ENCODE measurements around the gene LPCAT3.

LPCAT3 gene

GRCh38 chr12:6936194-6936635 lies 82.1 kb downstream of the LPCAT3 start:
- H2AFZ ChIP-seq: no peak overlapping the region
- no peaks in the 10 kb centered on the region for H3K27me3 ChIP-seq (ENCODE audit: control insufficient read depth, insufficient read depth, low read length)
- peaks cover 7% of the 10 kb centered on the region for H3K79me2 ChIP-seq
- no peaks in the 10 kb centered on the region for H3K36me3 ChIP-seq (ENCODE audit: control insufficient read depth, insufficient read depth, low read length)
- H3K9me3 ChIP-seq (ENCODE audit: control insufficient read depth, low read length): no peaks in the 10 kb centered on the region
- H3K27ac ChIP-seq: no peak overlapping the region
- H3K9ac ChIP-seq: no peak overlapping the region
- no peak overlapping the region for H3K4me2 ChIP-seq (ENCODE audit: low read length)
- TF ChIP-seq CTCF (IDR thresholded peaks at IDR 0.05): no peak
- H3K4me3 ChIP-seq (ENCODE audit: low read depth, low read length): no peak overlapping the region
- peaks cover 24% of the 10 kb centered on the region for H3K4me1 ChIP-seq

DNA sequence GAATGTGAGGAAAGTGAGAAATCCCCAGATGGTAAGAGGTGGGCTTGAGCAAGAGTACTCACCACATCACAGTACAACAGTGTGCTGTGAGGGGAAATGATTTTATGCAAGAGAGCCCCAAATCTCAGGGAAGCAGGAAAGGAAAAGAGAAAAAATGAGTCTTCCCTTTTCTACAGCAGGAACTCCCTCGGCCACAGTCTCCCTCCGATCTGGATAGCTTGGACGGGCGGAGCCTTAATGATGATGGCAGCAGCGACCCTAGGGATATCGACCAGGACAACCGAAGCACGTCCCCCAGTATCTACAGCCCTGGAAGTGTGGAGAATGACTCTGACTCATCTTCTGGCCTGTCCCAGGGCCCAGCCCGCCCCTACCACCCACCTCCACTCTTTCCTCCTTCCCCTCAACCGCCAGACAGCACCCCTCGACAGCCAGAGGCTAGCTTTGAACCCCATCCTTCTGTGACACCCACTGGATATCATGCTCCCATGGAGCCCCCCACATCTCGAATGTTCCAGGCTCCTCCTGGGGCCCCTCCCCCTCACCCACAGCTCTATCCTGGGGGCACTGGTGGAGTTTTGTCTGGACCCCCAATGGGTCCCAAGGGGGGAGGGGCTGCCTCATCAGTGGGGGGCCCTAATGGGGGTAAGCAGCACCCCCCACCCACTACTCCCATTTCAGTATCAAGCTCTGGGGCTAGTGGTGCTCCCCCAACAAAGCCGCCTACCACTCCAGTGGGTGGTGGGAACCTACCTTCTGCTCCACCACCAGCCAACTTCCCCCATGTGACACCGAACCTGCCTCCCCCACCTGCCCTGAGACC lies 82.7 kb downstream of the LPCAT3 start:
- Histone ChIP-seq H3K9me3 (ENCODE audit: control insufficient read depth, low read length) (no peaks in the 10 kb centered on the region), H3K27me3 (ENCODE audit: control insufficient read depth, insufficient read depth, low read length) (no peaks in the 10 kb centered on the region), H3K9ac (no peak overlapping the region), H3K4me2 (ENCODE audit: low read length) (no peak overlapping the region), H3K27ac (no peak overlapping the region), H2AFZ (no peak overlapping the region), H3K36me3 (ENCODE audit: control insufficient read depth, insufficient read depth, low read length) (no peaks in the 10 kb centered on the region), H3K4me3 (ENCODE audit: low read depth, low read length) (no peak overlapping the region), H3K79me2 (peaks cover 10% of the 10 kb centered on the region), H3K4me1 (peaks cover 24% of the 10 kb centered on the region)
- no peak for TF ChIP-seq CTCF (IDR thresholded peaks at IDR 0.05)

- no peak overlapping the region for H3K9ac ChIP-seq
- H3K27me3 ChIP-seq (ENCODE audit: control insufficient read depth, insufficient read depth, low read length): no peaks in the 10 kb centered on the region
- no peak overlapping the region for H2AFZ ChIP-seq
- peak overlapping the region; percentile 8 for H3K4me2 ChIP-seq (ENCODE audit: low read length)
- peaks cover 19% of the 10 kb centered on the region for H3K79me2 ChIP-seq
- peak overlapping the region; percentile 3 for H3K4me3 ChIP-seq (ENCODE audit: low read depth, low read length)
- no peak for TF ChIP-seq CTCF (IDR thresholded peaks at IDR 0.05)
- H3K4me1 ChIP-seq: peaks cover 31% of the 10 kb centered on the region
- H3K36me3 ChIP-seq (ENCODE audit: control insufficient read depth, insufficient read depth, low read length): no peaks in the 10 kb centered on the region
- peak overlapping the region; percentile 66 for H3K27ac ChIP-seq
- no peaks in the 10 kb centered on the region for H3K9me3 ChIP-seq (ENCODE audit: control insufficient read depth, low read length)
Observed at GRCh38 chr12:6934110-6934509, 84.2 kb downstream of the LPCAT3 start.

DNA sequence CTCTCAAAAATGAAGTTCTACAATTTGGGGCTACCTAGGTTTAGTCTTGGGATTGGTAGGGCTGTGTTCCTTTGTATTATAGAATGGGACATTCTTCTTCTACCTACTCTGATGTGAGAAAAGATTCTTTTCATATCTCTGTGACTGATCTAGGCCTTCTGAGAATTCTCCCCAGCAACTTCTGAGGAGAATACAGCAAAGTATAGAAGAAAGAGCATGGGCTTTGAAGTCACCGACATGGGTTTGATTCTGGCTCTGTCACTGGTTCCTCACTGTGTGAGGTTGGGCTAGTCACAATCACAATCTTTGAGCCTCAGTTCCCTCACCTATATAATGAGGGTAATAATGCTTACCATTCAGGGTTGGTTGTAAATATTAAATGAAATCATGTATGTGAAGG lies 85.5 kb downstream of the LPCAT3 start:
- no peak overlapping the region for H2AFZ ChIP-seq
- no peak overlapping the region for H3K9ac ChIP-seq
- no peaks in the 10 kb centered on the region for H3K36me3 ChIP-seq (ENCODE audit: control insufficient read depth, insufficient read depth, low read length)
- H3K9me3 ChIP-seq (ENCODE audit: control insufficient read depth, low read length): no peaks in the 10 kb centered on the region
- TF ChIP-seq CTCF (IDR thresholded peaks at IDR 0.05): no peak
- H3K27ac ChIP-seq: peak overlapping the region; percentile 66
- peaks cover 24% of the 10 kb centered on the region for H3K4me1 ChIP-seq
- H3K27me3 ChIP-seq (ENCODE audit: control insufficient read depth, insufficient read depth, low read length): no peaks in the 10 kb centered on the region
- H3K79me2 ChIP-seq: peaks cover 25% of the 10 kb centered on the region
- no peak overlapping the region for H3K4me2 ChIP-seq (ENCODE audit: low read length)
- H3K4me3 ChIP-seq (ENCODE audit: low read depth, low read length): no peak overlapping the region
